Endothelial cell of umbilical vein (primary cell): ENCODE data around the gene DNMT1. TPM values are rescaled to one million over a fixed set of nuclear protein-coding genes. Genes with fewer than 3 reads are reported as not detected.

Source experiments
- BruUV-seq: library from RNA; stranded (reverse); fragments of 400-500 nt; replicated peaks from 2 replicates; lab custom pipeline; 2021; lab: Mats Ljungman, UMichigan
- CTCF ChIA-PET: fragments of 300-600, 350-600 bp; sonication (Branson Sonifier 250); formaldehyde crosslinking; loops from one replicate; lab custom pipeline; 2021; ENCODE audit warnings: antibody characterized with exemption, inconsistent platforms; lab: Charles Lee
- POLR2A ChIA-PET: fragments of 300-600, 350-600 bp; sonication (Branson Sonifier 250); formaldehyde crosslinking; loops from one replicate; lab custom pipeline; 2021; ENCODE audit warnings: antibody characterized with exemption, inconsistent platforms; lab: Charles Lee
- DNase-seq: peaks from one replicate; pipeline ENCODE4 v3.0.0-alpha.2; 2011; ENCODE audit warnings: low read depth, low spot score
- FAIRE-seq: peaks from 2 replicates; lab custom pipeline; 2011; peaks lifted over from hg19 to GRCh38; lab: Jason Lieb, UNC
- H2AFZ ChIP-seq: 2 replicates; pipeline ENCODE4 v1.6.0; 2012; ENCODE audit warnings: low read depth, low read length, control low read depth, inconsistent platforms
- H3K27ac ChIP-seq: 2 replicates; pipeline ENCODE4 v1.5.1; 2011; ENCODE audit warnings: low read depth, mild to moderate bottlenecking, control low read depth, low read length, moderate library complexity; ENCODE audit not compliant: insufficient read depth
- H3K27me3 ChIP-seq, 2 experiments: 2 replicates each; pipeline versions ENCODE4 v1.6.0 to v1.6.1; 2011; ENCODE audit warnings: low read length in 2 of 2, mixed read lengths in 1 of 2; ENCODE audit not compliant: control insufficient read depth in 2 of 2, insufficient read depth in 2 of 2
- H3K36me3 ChIP-seq, 2 experiments: 2 replicates in 1 of 2; 3 replicates in 1 of 2; pipeline ENCODE4 v1.5.1; 2011; ENCODE audit warnings: low read length in 2 of 2, mild to moderate bottlenecking in 1 of 2, moderate library complexity in 1 of 2; ENCODE audit not compliant: control insufficient read depth in 2 of 2, insufficient read depth in 2 of 2; ENCODE audit errors: extremely low read depth in 1 of 2
- H3K4me1 ChIP-seq: 3 replicates; pipeline ENCODE4 v1.5.1; 2011; ENCODE audit warnings: mild to moderate bottlenecking, low read length; ENCODE audit not compliant: control insufficient read depth, insufficient read depth; ENCODE audit errors: extremely low read depth
- H3K4me2 ChIP-seq: 2 replicates; pipeline ENCODE4 v1.6.1; 2011; ENCODE audit warnings: low read length, control low read depth, mixed read lengths; ENCODE audit not compliant: insufficient read depth
- H3K4me3 ChIP-seq, 3 experiments: fragments of 200-600 bp in 1 of 3; sonication (generic), shearing (Covaris generic) in 1 of 3; replicated peaks in 1 of 3; 2 replicates each; pipeline ENCODE4 v1.5.1; 2011 to 2016; ENCODE audit warnings: control low read depth in 3 of 3, low read length in 3 of 3, mild to moderate bottlenecking in 2 of 3, inconsistent platforms in 1 of 3, low read depth in 1 of 3, moderate library complexity in 1 of 3; ENCODE audit not compliant: insufficient read depth in 1 of 3
- H3K79me2 ChIP-seq: 2 replicates; pipeline ENCODE4 v1.6.0; 2012; ENCODE audit warnings: low read length, inconsistent platforms; ENCODE audit not compliant: control insufficient read depth, insufficient read depth
- H3K9ac ChIP-seq: replicated peaks from 2 replicates; pipeline ENCODE3; 2011; ENCODE audit warnings: low read length, control low read depth; ENCODE audit not compliant: insufficient read depth; ENCODE audit errors: extremely low read depth
- H3K9me1 ChIP-seq: replicated peaks from 3 replicates; pipeline ENCODE4 v1.6.0; 2011; ENCODE audit warnings: mild to moderate bottlenecking, low read length; ENCODE audit not compliant: control insufficient read depth, insufficient read depth; ENCODE audit errors: extremely low read depth
- H3K9me3 ChIP-seq: replicated peaks from 2 replicates; pipeline ENCODE4 v1.5.1; 2012; ENCODE audit warnings: low read length, inconsistent platforms; ENCODE audit not compliant: control insufficient read depth, insufficient read depth
- H4K20me1 ChIP-seq: replicated peaks from 2 replicates; pipeline ENCODE3; 2011; ENCODE audit warnings: mild to moderate bottlenecking, low read length; ENCODE audit not compliant: control insufficient read depth, insufficient read depth; ENCODE audit errors: extremely low read depth
- CTCF ChIP-seq, 2 donors: IDR thresholded peaks; 1 replicate in 1 of 2; 2 replicates in 1 of 2; pipeline ENCODE4 v1.5.1; 2011; ENCODE audit warnings: low read length in 2 of 2, mild to moderate bottlenecking in 2 of 2, moderate library complexity in 2 of 2, control low read depth in 1 of 2, inconsistent platforms in 1 of 2, low read depth in 1 of 2; ENCODE audit not compliant: insufficient read depth in 1 of 2; ENCODE audit errors: extremely low read depth in 1 of 2
- EZH2 ChIP-seq: IDR thresholded peaks from 2 replicates; pipeline ENCODE4 v1.6.1; 2012; ENCODE audit warnings: borderline replicate concordance, low read depth, mild to moderate bottlenecking, moderate library complexity, low read length, inconsistent platforms; ENCODE audit not compliant: severe bottlenecking
- FOS ChIP-seq: IDR thresholded peaks from 2 replicates; pipeline ENCODE4 v1.6.1; 2011; ENCODE audit warnings: mild to moderate bottlenecking, low read length, moderate library complexity, borderline replicate concordance; ENCODE audit not compliant: insufficient read depth
- GATA2 ChIP-seq: IDR thresholded peaks from 2 replicates; pipeline ENCODE4 v1.7.0; 2011; ENCODE audit warnings: low read depth, mild to moderate bottlenecking, moderate library complexity, mixed read lengths, low read length; ENCODE audit not compliant: insufficient read length, insufficient read depth
- JUN ChIP-seq: IDR thresholded peaks from 2 replicates; pipeline ENCODE4 v1.6.1; 2011; ENCODE audit warnings: borderline replicate concordance, low read depth; ENCODE audit not compliant: insufficient read length, insufficient read depth
- MYC ChIP-seq: IDR thresholded peaks from one replicate; pipeline ENCODE4 v1.6.1; 2011; ENCODE audit warnings: mild to moderate bottlenecking, low read depth, low read length
- POLR2A ChIP-seq: IDR thresholded peaks from 2 replicates; pipeline ENCODE4 v1.6.1; 2012; ENCODE audit warnings: low read depth, mild to moderate bottlenecking, control low read depth, low read length
- POLR2AphosphoS5 ChIP-seq: IDR thresholded peaks from 2 replicates; pipeline ENCODE4 v1.6.1; 2012; ENCODE audit warnings: low read depth, mild to moderate bottlenecking, control low read depth, low read length, moderate library complexity; ENCODE audit not compliant: insufficient read depth
- dilution Hi-C: fragments of 300-500 bp; cut with MboI; formaldehyde crosslinking; loops from one replicate; pipeline ENCODE4 v1.15.0; 2019; ENCODE audit warnings: low sequenced_read_pairs; ENCODE audit not compliant: extremely low pct_ligation_motif_present
- intact Hi-C: fragments of 100-400 bp; cut with micrococcal nuclease; formaldehyde crosslinking; loops from one replicate; pipeline ENCODE4 v1.10.0; 2022
- polyA plus RNA-seq, 4 experiments: library from polyadenylated mRNA; depleted of rRNA in 3 of 4; stranded (reverse) in 3 of 4; unstranded in 1 of 4; fragments of >200 nt; gene quantifications; 2 replicates each; pipeline versions ENCODE4 v1.2.1 to v1.2.3, GENCODE V29; 2011 to 2012; ENCODE audit warnings: missing spikeins in 1 of 4
- total RNA-seq: library from RNA; stranded (reverse); gene quantifications from 2 replicates; pipeline ENCODE4 v1.2.3, GENCODE V29; 2021
- TF ChIP-seq, protein P1 (sequence below): IDR thresholded peaks from 2 replicates; pipeline ENCODE4 v1.6.1; 2011; ENCODE audit not compliant: insufficient read depth, insufficient read length

The DNMT1 gene
- total and polyA plus RNA-seq, 2 donors (not counting 3 experiments of a cell fraction or from before 2014, with no cell fraction given): 53.4 to 165 TPM

- H4K20me1 ChIP-seq: no peaks in the 10 kb centered on the region
- no TSS peak for BruUV-seq
Measured at GRCh38 chr19:10190026-10190425, 4.7 kb downstream of the DNMT1 start.

More at GRCh38 chr19:10190026-10190425, 4.7 kb downstream of the DNMT1 start:
- Histone ChIP-seq H3K9ac (no peak overlapping the region), H3K36me3 (peaks cover 0 to 6% of the 10 kb centered on the region in 2 experiments), H3K9me3 (no peaks in the 10 kb centered on the region), H3K4me3 (no peak overlapping the region), H3K4me2 (no peak overlapping the region), H3K27ac (no peak overlapping the region), H3K9me1 (no peaks in the 10 kb centered on the region), H3K4me1 (peaks cover 13% of the 10 kb centered on the region), H2AFZ (no peak overlapping the region), H3K27me3 (no peaks in the 10 kb centered on the region), H3K79me2 (peaks cover 88% of the 10 kb centered on the region)
- DNase-seq (no peak), FAIRE-seq (no peak)
- intact Hi-C loops: loop anchor here (10.0 kb wide), 2 partner anchors 85 to 195 kb away; partner anchors contain the start of genes ANGPTL6, PPAN and TYK2
- dilution Hi-C loops: no loop called here
- ChIA-PET CTCF (interaction anchor here (1.0 to 1.7 kb wide), 2 partner anchors 9 to 60 kb away, joined by 3 to 9 read pairs; no protein-coding TSS in a partner anchor), POLR2A (interaction anchor here (0.6 kb wide), 1 partner anchor 617 kb away, joined by 5 read pairs; no protein-coding TSS in a partner anchor)
- TF ChIP-seq POLR2A: no peak
- TF ChIP-seq FOS: no peak
- TF ChIP-seq, protein P1, sequence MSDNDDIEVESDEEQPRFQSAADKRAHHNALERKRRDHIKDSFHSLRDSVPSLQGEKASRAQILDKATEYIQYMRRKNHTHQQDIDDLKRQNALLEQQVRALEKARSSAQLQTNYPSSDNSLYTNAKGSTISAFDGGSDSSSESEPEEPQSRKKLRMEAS: no peak
- no peak for TF ChIP-seq GATA2
- no peak for TF ChIP-seq JUN
- no peak for TF ChIP-seq CTCF (IDR thresholded peaks at IDR 0.05; ENCODE audit: extremely low read depth in 1 of 2, insufficient read depth in 1 of 2, low read depth in 1 of 2, low read length in 2 of 2)
- TF ChIP-seq EZH2: no peak
- TF ChIP-seq MYC: no peak
- no peak for TF ChIP-seq POLR2AphosphoS5
